Measurements from ENCODE around the gene PDE9A.

PDE9A gene

GRCh38 chr21:42677339-42678321, 24.2 kb downstream of the PDE9A start:
- no peaks in the 10 kb centered on the region for H3K9me3 ChIP-seq (ENCODE audit: insufficient read depth, low read depth, low read length)
- peaks cover 7% of the 10 kb centered on the region; the same call in 1 of the 2 replicates for H3K36me3 ChIP-seq (ENCODE audit: insufficient read depth, low read length)
- peaks cover 31% of the 10 kb centered on the region; the same call in 1 of the 2 replicates for H3K4me1 ChIP-seq (ENCODE audit: insufficient read depth, low read length)
- no peak overlapping the region for H3K4me3 ChIP-seq (ENCODE audit: low read length)
- no peak overlapping the region for H3K9ac ChIP-seq (ENCODE audit: low read depth, low read length)
- no peak overlapping the region for H3K27ac ChIP-seq (ENCODE audit: low read depth, low read length)
- 90% methylated on average over 20 of the region's 20 CpGs for WGBS
- no peaks in the 10 kb centered on the region for H3K27me3 ChIP-seq (ENCODE audit: insufficient read depth, low read length)

DNA sequence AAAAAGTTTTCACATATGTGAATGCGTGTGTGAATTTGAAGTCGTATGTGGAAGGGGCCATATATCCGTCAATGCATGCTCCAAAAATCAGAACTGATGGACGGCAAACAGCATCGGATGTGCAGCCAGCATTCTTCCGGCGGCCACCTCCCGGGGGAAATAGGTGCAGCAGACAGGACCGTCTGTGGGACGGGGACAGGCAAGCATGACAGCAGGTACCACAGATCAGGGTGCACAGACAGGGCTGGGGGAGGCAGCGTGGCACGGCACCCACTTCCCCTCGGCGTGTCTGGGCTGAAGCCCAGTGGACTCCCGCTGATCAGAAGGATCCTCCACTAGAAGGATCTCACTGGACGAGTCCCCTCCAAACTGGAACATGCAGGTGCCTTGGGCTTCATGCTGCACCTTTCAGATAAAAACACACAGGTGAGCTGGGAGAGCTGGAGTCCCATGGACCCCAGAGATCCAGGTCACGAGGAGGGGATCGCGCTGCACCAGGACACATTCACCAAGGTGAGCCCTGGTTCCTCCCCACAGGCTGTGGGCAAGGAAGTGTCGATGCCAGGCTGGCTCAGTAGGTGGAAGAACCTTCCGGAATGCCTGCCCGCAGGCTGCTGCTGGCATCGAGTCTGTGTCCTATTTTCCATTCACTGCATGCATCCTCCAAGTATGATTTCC, 25.3 kb downstream of the PDE9A start:
- no peaks in the 10 kb centered on the region for H3K27me3 ChIP-seq (ENCODE audit: insufficient read depth, low read length)
- 92% methylated on average over 23 of the region's 23 CpGs for WGBS

GRCh38 chr21:42679319-42680057, 26.1 kb downstream of the PDE9A start:
- Histone ChIP-seq H3K9ac (ENCODE audit: low read depth, low read length) (no peak overlapping the region), H3K9me3 (ENCODE audit: insufficient read depth, low read depth, low read length) (no peaks in the 10 kb centered on the region), H3K27me3 (ENCODE audit: insufficient read depth, low read length) (no peaks in the 10 kb centered on the region), H3K27ac (ENCODE audit: low read depth, low read length) (no peak overlapping the region), H3K4me3 (ENCODE audit: low read length) (no peak overlapping the region), H3K4me1 (ENCODE audit: insufficient read depth, low read length) (peaks cover 14% of the 10 kb centered on the region; the same call in 1 of the 2 replicates), H3K36me3 (ENCODE audit: insufficient read depth, low read length) (peaks cover 7% of the 10 kb centered on the region; the same call in 1 of the 2 replicates)
- WGBS = 89% methylated on average over 22 of the region's 22 CpGs

More for the DNA sequence above, 25.3 kb downstream of the PDE9A start:
- Histone ChIP-seq H3K9me3 (ENCODE audit: insufficient read depth, low read depth, low read length) (no peaks in the 10 kb centered on the region), H3K4me1 (ENCODE audit: insufficient read depth, low read length) (peaks cover 20% of the 10 kb centered on the region; the same call in 1 of the 2 replicates), H3K36me3 (ENCODE audit: insufficient read depth, low read length) (peaks cover 7% of the 10 kb centered on the region; the same call in 1 of the 2 replicates), H3K9ac (ENCODE audit: low read depth, low read length) (no peak overlapping the region), H3K4me3 (ENCODE audit: low read length) (no peak overlapping the region), H3K27ac (ENCODE audit: low read depth, low read length) (no peak overlapping the region)

- H3K9me3 ChIP-seq (ENCODE audit: insufficient read depth, low read depth, low read length) = no peaks in the 10 kb centered on the region
- no peak overlapping the region for H3K9ac ChIP-seq (ENCODE audit: low read depth, low read length)
- 90% methylated on average over 7 of the region's 7 CpGs for WGBS
- peaks cover 10% of the 10 kb centered on the region; the same call in 1 of the 2 replicates for H3K4me1 ChIP-seq (ENCODE audit: insufficient read depth, low read length)
- no peak overlapping the region for H3K4me3 ChIP-seq (ENCODE audit: low read length)
- H3K36me3 ChIP-seq (ENCODE audit: insufficient read depth, low read length) = peaks cover 7% of the 10 kb centered on the region; the same call in 1 of the 2 replicates
- no peaks in the 10 kb centered on the region for H3K27me3 ChIP-seq (ENCODE audit: insufficient read depth, low read length)
- H3K27ac ChIP-seq (ENCODE audit: low read depth, low read length) = no peak overlapping the region
Observed at GRCh38 chr21:42680058-42680330, 26.6 kb downstream of the PDE9A start.

- Histone ChIP-seq H3K4me1 (ENCODE audit: insufficient read depth, low read length) (peaks cover 10% of the 10 kb centered on the region; the same call in 1 of the 2 replicates), H3K36me3 (ENCODE audit: insufficient read depth, low read length) (peaks cover 7% of the 10 kb centered on the region; the same call in 1 of the 2 replicates), H3K4me3 (ENCODE audit: low read length) (no peak overlapping the region), H3K9me3 (ENCODE audit: insufficient read depth, low read depth, low read length) (no peaks in the 10 kb centered on the region), H3K9ac (ENCODE audit: low read depth, low read length) (no peak overlapping the region), H3K27ac (ENCODE audit: low read depth, low read length) (no peak overlapping the region), H3K27me3 (ENCODE audit: insufficient read depth, low read length) (no peaks in the 10 kb centered on the region)
- 94% methylated on average over 11 of the region's 11 CpGs for WGBS
Observed at GRCh38 chr21:42680429-42680828, 27.0 kb downstream of the PDE9A start.

DNA sequence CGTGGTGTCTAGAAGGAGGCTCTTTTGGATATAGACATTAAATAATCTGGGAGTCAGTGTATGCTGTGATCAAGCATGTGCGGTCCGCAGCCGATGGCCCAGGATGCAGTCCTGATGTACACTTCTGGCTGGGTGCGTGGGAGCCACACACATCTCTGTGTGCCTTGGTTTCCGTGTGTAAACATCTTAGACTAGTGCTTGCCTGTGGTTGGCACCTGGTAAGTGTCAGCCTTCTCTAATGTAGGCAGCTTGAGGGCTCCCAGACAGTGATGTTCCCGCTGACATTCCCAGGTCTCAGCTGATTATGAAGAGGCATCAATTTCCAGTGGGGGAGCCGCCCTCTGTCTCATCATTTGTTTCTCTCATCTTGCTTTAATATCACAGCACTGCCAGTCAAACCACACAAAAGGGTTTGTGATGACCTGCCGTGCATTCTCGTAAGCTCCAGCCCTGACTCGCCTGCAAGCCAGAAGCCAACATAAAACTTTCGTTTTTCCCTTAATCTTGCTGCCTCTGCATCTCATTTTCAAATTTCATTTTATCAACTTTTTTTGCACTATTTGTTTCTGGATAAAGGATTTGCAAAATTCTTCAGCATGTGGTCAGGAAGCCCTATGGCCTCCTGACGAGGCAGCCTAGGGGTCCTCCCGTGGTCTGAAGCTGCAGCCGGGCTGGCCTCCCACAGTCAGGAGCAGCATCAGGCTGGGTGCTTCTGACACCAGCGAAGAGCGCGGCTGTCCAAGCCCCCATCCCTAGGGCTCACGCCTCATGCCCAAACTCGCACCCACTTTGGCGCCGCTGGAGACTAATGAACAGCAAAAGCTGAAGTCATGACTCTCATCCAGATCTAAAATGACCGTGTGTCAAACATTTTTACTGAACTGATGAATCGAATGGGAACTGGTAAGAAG, 28.1 kb downstream of the PDE9A start:
- Histone ChIP-seq H3K36me3 (ENCODE audit: insufficient read depth, low read length) (peaks cover 11% of the 10 kb centered on the region; the same call in 1 of the 2 replicates), H3K4me1 (ENCODE audit: insufficient read depth, low read length) (peaks cover 7% of the 10 kb centered on the region; the same call in 1 of the 2 replicates), H3K9me3 (ENCODE audit: insufficient read depth, low read depth, low read length) (no peaks in the 10 kb centered on the region), H3K4me3 (ENCODE audit: low read length) (no peak overlapping the region), H3K27ac (ENCODE audit: low read depth, low read length) (no peak overlapping the region), H3K9ac (ENCODE audit: low read depth, low read length) (no peak overlapping the region), H3K27me3 (ENCODE audit: insufficient read depth, low read length) (no peaks in the 10 kb centered on the region)
- 95% methylated on average over 24 of the region's 24 CpGs for WGBS

DNA sequence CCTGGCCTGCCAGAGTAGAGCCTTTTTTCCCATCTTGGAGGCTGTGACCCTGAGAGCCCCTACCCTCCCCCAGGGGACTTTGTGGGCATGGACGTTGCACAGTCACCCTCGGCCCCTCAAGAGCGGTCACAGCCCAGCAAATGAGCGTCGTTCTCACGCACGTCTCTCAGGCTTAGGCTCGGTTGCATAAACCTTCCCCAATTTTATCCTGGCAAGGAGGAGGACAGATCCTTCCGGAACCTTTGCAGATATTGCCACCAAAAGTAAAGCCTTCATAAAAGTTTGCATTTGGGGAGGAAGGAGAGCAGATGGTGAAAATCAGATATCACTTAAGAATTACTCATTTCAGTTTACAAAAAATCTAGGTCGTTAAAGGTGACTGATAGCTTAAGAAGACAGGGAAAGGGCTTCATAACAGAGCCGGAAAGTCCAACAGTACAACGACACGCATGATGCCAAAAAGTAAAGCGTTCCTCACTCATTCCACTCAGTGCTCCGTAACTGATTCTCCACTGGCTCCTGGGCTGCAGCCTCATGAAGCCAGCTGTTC, 29.3 kb downstream of the PDE9A start:
- H3K9me3 ChIP-seq (ENCODE audit: insufficient read depth, low read depth, low read length) = no peaks in the 10 kb centered on the region
- H3K9ac ChIP-seq (ENCODE audit: low read depth, low read length) = no peak overlapping the region
- H3K36me3 ChIP-seq (ENCODE audit: insufficient read depth, low read length) = peaks cover 17% of the 10 kb centered on the region
- no peaks in the 10 kb centered on the region for H3K27me3 ChIP-seq (ENCODE audit: insufficient read depth, low read length)
- H3K27ac ChIP-seq (ENCODE audit: low read depth, low read length) = no peak overlapping the region
- no peaks in the 10 kb centered on the region; the same call in 1 of the 2 replicates for H3K4me1 ChIP-seq (ENCODE audit: insufficient read depth, low read length)
- no peak overlapping the region for H3K4me3 ChIP-seq (ENCODE audit: low read length)
- 95% methylated on average over 15 of the region's 15 CpGs for WGBS

GRCh38 chr21:42683371-42684108, 30.1 kb downstream of the PDE9A start:
- Histone ChIP-seq H3K27me3 (ENCODE audit: insufficient read depth, low read length) (no peaks in the 10 kb centered on the region), H3K4me1 (ENCODE audit: insufficient read depth, low read length) (no peaks in the 10 kb centered on the region; the same call in 1 of the 2 replicates), H3K36me3 (ENCODE audit: insufficient read depth, low read length) (peaks cover 25% of the 10 kb centered on the region), H3K4me3 (ENCODE audit: low read length) (no peak overlapping the region), H3K27ac (ENCODE audit: low read depth, low read length) (no peak overlapping the region), H3K9ac (ENCODE audit: low read depth, low read length) (no peak overlapping the region), H3K9me3 (ENCODE audit: insufficient read depth, low read depth, low read length) (no peaks in the 10 kb centered on the region)
- 92% methylated on average over 19 of the region's 19 CpGs for WGBS

- Histone ChIP-seq H3K27me3 (ENCODE audit: insufficient read depth, low read length) (no peaks in the 10 kb centered on the region), H3K9me3 (ENCODE audit: insufficient read depth, low read depth, low read length) (no peaks in the 10 kb centered on the region), H3K9ac (ENCODE audit: low read depth, low read length) (no peak overlapping the region), H3K27ac (ENCODE audit: low read depth, low read length) (no peak overlapping the region), H3K4me3 (ENCODE audit: low read length) (no peak overlapping the region), H3K36me3 (ENCODE audit: insufficient read depth, low read length) (peaks cover 25% of the 10 kb centered on the region), H3K4me1 (ENCODE audit: insufficient read depth, low read length) (no peaks in the 10 kb centered on the region; the same call in 1 of the 2 replicates)
- WGBS = 96% methylated on average over 22 of the region's 22 CpGs
Observed at GRCh38 chr21:42684109-42684916, 30.9 kb downstream of the PDE9A start.
